PC-9 (cell line): ENCODE measurements around the gene CDC37. TPM values are rescaled to one million over a fixed set of nuclear protein-coding genes. Genes with fewer than 3 reads are reported as not detected.

Experiments
- BruUV-seq: library from RNA; stranded (reverse); fragments of 400-500 nt; replicated peaks from 2 replicates; lab custom pipeline; 2021; lab: Mats Ljungman, UMichigan
- CTCF ChIA-PET: fragments of 300-600 bp; sonication (Branson Sonifier 250); formaldehyde crosslinking; loops from one replicate; lab custom pipeline; 2022; ENCODE audit warnings: antibody characterized with exemption; lab: Charles Lee
- POLR2A ChIA-PET: fragments of 300-600 bp; sonication (Branson Sonifier 250); formaldehyde crosslinking; loops from one replicate; lab custom pipeline; 2022; ENCODE audit warnings: antibody characterized with exemption; ENCODE audit not compliant: unreplicated experiment; lab: Charles Lee
- DNase-seq, 2 experiments: peaks; one replicate each; pipeline versions ENCODE4 v3.0.0 to v3.0.0-alpha.2; 2015 to 2022; ENCODE audit warnings: mixed read lengths in 1 of 2
- H2AFZ ChIP-seq: fragments of 200-600 bp; sonication (generic); 2 replicates; pipeline ENCODE4 v1.8.1; 2017; ENCODE audit warnings: antibody characterized with exemption
- H3F3A ChIP-seq: fragments of 200-600 bp; sonication (generic); 2 replicates; pipeline ENCODE4 v1.8.1; 2017; ENCODE audit warnings: antibody characterized with exemption, mild to moderate bottlenecking, low read depth; ENCODE audit not compliant: insufficient read depth
- H3K27ac ChIP-seq: fragments of 200-600 bp; sonication (generic); 2 replicates; pipeline ENCODE4 v1.6.1; 2016; ENCODE audit warnings: mixed run types
- H3K27me3 ChIP-seq: fragments of 200-600 bp; sonication (generic); 2 replicates; pipeline ENCODE4 v1.6.1; 2016; ENCODE audit warnings: low read depth, mixed run types; ENCODE audit not compliant: insufficient read depth
- H3K36me3 ChIP-seq: fragments of 200-600 bp; sonication (generic); 2 replicates; pipeline ENCODE4 v1.6.1; 2016; ENCODE audit warnings: low read depth, mixed run types
- H3K4me1 ChIP-seq: fragments of 200-600 bp; sonication (generic); replicated peaks from 2 replicates; pipeline ENCODE4 v1.6.1; 2016; ENCODE audit warnings: mixed run types; ENCODE audit not compliant: insufficient read depth
- H3K4me2 ChIP-seq: fragments of 200-600 bp; sonication (generic); 2 replicates; pipeline ENCODE4 v1.6.1; 2017; ENCODE audit warnings: mixed run types
- H3K4me3 ChIP-seq: fragments of 200-600 bp; sonication (generic); 2 replicates; pipeline ENCODE4 v1.6.1; 2016; ENCODE audit warnings: mixed run types
- H3K79me2 ChIP-seq: fragments of 200-600 bp; sonication (generic); 2 replicates; pipeline ENCODE4 v1.6.1; 2017; ENCODE audit warnings: low read depth, mixed run types
- H3K9me2 ChIP-seq: fragments of 200-600 bp; sonication (generic); 2 replicates; pipeline ENCODE4 v1.8.1; 2017; ENCODE audit warnings: mild to moderate bottlenecking; ENCODE audit not compliant: insufficient read depth
- H3K9me3 ChIP-seq: fragments of 200-600 bp; sonication (generic); 2 replicates; pipeline ENCODE4 v1.8.1; 2016; ENCODE audit warnings: low read depth; ENCODE audit not compliant: insufficient read depth
- H4K20me1 ChIP-seq: fragments of 200-600 bp; sonication (generic); 2 replicates; pipeline ENCODE4 v1.8.1; 2017; ENCODE audit not compliant: insufficient read depth
- CTCF ChIP-seq: fragments of 200-600 bp; sonication (generic); conservative IDR thresholded peaks from 2 replicates; pipeline ENCODE4 v1.6.1; 2017; ENCODE audit warnings: mixed run types, antibody characterized with exemption, mild to moderate bottlenecking, moderate library complexity
- EZH2 ChIP-seq: fragments of 200-600 bp; sonication (generic); IDR thresholded peaks from 2 replicates; pipeline ENCODE4 v1.8.0; 2017; ENCODE audit warnings: antibody characterized with exemption, low read depth
- intact Hi-C: fragments of 100-400 bp; cut with micrococcal nuclease; formaldehyde crosslinking; loops from one replicate; pipeline ENCODE4 v1.10.0; 2022; ENCODE audit not compliant: unreplicated experiment
- total RNA-seq: library from RNA; stranded (reverse); gene quantifications from 2 replicates; pipeline ENCODE4 v1.2.3, GENCODE V29; 2021

Gene CDC37
- total RNA-seq, 1 experiment from 2014 or later, result 191 TPM

DNA sequence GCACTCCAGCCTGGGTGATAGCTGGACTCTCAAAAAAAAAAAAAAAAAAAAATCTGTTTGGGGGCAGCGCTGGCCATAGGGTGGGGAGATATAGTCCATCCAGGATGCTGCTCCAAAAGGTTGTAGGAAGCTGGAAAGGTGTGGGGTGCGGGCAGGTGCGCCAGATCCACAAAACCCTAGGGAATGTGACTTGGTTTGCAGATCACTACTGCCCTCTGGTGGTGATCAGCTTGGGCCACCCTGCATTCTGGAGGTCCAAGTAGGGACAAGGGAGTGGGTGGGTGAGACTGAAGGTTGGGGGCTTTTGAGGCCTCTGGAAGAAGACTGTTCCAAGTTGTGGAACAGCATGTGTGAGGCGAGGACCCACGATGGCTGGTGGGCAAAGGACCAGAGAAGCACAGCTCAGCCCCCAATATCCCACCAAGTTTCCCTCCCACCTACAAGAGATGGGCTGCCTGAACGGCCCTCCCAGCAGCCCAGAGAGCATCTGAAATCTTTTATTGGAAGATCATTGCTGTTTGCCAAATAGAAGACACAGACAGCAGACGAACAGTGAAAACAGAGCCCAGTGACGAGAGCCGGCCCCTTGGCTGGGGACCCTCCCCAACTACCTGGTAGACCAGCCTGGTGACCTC lies 12.6 kb downstream of the CDC37 start:
- peaks cover 16% of the 10 kb centered on the region for H3K36me3 ChIP-seq
- no peak overlapping the region for H2AFZ ChIP-seq
- peaks cover 54% of the 10 kb centered on the region for H3F3A ChIP-seq
- H3K4me1 ChIP-seq, result no peaks in the 10 kb centered on the region
- peak; percentile 91 for TF ChIP-seq CTCF
- no peak for TF ChIP-seq EZH2
- H3K27ac ChIP-seq, result no peak overlapping the region
- POLR2A ChIA-PET, result interaction anchor here (0.6 kb wide), 1 partner anchor 438 kb away, joined by 3 read pairs; no protein-coding TSS in a partner anchor
- H3K4me3 ChIP-seq, result no peak overlapping the region
- peak; percentile 59 to 61 for DNase-seq
- H3K9me2 ChIP-seq, result no peaks in the 10 kb centered on the region
- H3K79me2 ChIP-seq, result no peaks in the 10 kb centered on the region
- H3K4me2 ChIP-seq, result no peak overlapping the region
- H4K20me1 ChIP-seq, result peaks cover 16% of the 10 kb centered on the region
- no peaks in the 10 kb centered on the region for H3K9me3 ChIP-seq
- CTCF ChIA-PET, result interaction anchor here (0.6 to 1.0 kb wide), 6 partner anchors 60 to 459 kb away, joined by 3 to 9 read pairs (median 6); partner anchors contain the start of gene ICAM1
- no TSS peak for BruUV-seq
- H3K27me3 ChIP-seq, result no peaks in the 10 kb centered on the region
- intact Hi-C loops, result no loop called here

DNA sequence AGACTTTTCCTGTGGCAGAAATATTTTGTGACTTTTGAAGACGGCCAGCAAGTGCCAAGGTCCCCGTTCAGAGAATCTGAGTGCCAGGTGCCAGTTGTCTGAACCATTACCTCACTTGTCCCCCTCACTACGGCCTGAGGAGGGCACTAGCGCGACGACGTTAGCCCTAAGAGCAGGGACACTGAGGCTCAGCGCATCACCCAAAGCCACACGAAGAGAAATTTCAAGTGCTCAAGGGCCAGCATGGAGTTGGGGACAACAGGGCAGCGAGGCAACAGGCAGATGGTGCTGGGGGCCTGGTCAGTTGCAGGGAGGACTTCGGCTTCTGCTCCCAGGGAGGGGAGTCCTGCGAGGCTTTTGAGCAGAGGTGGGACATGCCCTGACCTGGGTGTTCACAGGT lies 13.5 kb downstream of the CDC37 start:
- peaks cover 16% of the 10 kb centered on the region for H4K20me1 ChIP-seq
- H3K27me3 ChIP-seq, result no peaks in the 10 kb centered on the region
- H3K4me1 ChIP-seq, result no peaks in the 10 kb centered on the region
- ChIA-PET CTCF (interaction anchor here (0.6 to 2.1 kb wide), 4 partner anchors 59 to 130 kb away, joined by 3 to 30 read pairs (median 5); partner anchors contain the start of gene ICAM1), POLR2A (no interaction called here)
- H3K9me3 ChIP-seq, result no peaks in the 10 kb centered on the region
- TF ChIP-seq EZH2, result no peak
- no peak for TF ChIP-seq CTCF
- intact Hi-C loops, result loop anchor here (1.0 kb wide), 3 partner anchors 121 to 459 kb away; no protein-coding TSS in a partner anchor
- BruUV-seq, result no TSS peak
- H3K27ac ChIP-seq, result no peak overlapping the region
- no peak overlapping the region for H2AFZ ChIP-seq
- H3K4me2 ChIP-seq, result no peak overlapping the region
- H3K4me3 ChIP-seq, result no peak overlapping the region
- H3F3A ChIP-seq, result peaks cover 49% of the 10 kb centered on the region
- no peaks in the 10 kb centered on the region for H3K9me2 ChIP-seq
- H3K36me3 ChIP-seq, result peaks cover 11% of the 10 kb centered on the region
- no peaks in the 10 kb centered on the region for H3K79me2 ChIP-seq
- no peak for DNase-seq

DNA sequence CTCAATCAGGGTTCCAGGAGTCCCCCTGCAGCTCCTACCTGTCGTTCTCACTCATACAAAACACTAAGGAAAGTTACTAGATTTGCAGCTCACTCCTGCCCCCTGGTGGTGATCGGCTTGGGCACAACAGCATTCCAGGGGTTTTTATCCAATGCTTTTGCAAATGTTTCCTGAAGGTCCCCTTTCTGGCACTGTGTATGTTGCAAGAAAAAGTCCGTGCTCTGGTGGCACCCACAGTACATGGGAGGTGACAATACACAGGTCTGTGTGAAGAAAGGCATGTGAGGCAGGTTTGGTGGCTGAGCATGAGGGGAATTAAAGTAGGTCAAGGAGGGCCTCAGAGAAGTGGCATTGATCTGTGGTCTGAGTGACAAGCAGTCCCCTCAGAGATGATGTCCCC lies 14.4 kb downstream of the CDC37 start:
- Histone ChIP-seq H2AFZ (no peak overlapping the region), H3K36me3 (peaks cover 4% of the 10 kb centered on the region), H3K27me3 (no peaks in the 10 kb centered on the region), H3F3A (peaks cover 40% of the 10 kb centered on the region), H3K79me2 (no peaks in the 10 kb centered on the region), H4K20me1 (peaks cover 16% of the 10 kb centered on the region), H3K4me2 (no peak overlapping the region), H3K4me3 (no peak overlapping the region), H3K9me2 (no peaks in the 10 kb centered on the region), H3K9me3 (no peaks in the 10 kb centered on the region), H3K27ac (no peak overlapping the region), H3K4me1 (no peaks in the 10 kb centered on the region)
- CTCF ChIA-PET, result interaction anchor here (0.5 to 2.1 kb wide), 9 partner anchors 17 to 498 kb away, joined by 3 to 30 read pairs (median 4); partner anchors contain the start of gene ICAM1
- no TSS peak for BruUV-seq
- peak; percentile 62 to 81 for DNase-seq
- intact Hi-C loops, result loop anchor here (1.0 kb wide), 3 partner anchors 120 to 458 kb away; no protein-coding TSS in a partner anchor
- POLR2A ChIA-PET, result interaction anchor here (0.6 to 0.7 kb wide), 2 partner anchors 214 to 456 kb away, joined by 4 to 7 read pairs; no protein-coding TSS in a partner anchor
- TF ChIP-seq EZH2 (no peak), CTCF (peak; percentile 99)
